Measurements from ENCODE around the gene RSAD1. TPM values are rescaled to one million over a fixed set of nuclear protein-coding genes. Genes with fewer than 3 reads are reported as not detected.

Gene RSAD1
- total and polyA plus RNA-seq, 2 donors (not counting 3 experiments of a cell fraction or from before 2014, with no cell fraction given), result 20.3 to 35.5 TPM

DNA sequence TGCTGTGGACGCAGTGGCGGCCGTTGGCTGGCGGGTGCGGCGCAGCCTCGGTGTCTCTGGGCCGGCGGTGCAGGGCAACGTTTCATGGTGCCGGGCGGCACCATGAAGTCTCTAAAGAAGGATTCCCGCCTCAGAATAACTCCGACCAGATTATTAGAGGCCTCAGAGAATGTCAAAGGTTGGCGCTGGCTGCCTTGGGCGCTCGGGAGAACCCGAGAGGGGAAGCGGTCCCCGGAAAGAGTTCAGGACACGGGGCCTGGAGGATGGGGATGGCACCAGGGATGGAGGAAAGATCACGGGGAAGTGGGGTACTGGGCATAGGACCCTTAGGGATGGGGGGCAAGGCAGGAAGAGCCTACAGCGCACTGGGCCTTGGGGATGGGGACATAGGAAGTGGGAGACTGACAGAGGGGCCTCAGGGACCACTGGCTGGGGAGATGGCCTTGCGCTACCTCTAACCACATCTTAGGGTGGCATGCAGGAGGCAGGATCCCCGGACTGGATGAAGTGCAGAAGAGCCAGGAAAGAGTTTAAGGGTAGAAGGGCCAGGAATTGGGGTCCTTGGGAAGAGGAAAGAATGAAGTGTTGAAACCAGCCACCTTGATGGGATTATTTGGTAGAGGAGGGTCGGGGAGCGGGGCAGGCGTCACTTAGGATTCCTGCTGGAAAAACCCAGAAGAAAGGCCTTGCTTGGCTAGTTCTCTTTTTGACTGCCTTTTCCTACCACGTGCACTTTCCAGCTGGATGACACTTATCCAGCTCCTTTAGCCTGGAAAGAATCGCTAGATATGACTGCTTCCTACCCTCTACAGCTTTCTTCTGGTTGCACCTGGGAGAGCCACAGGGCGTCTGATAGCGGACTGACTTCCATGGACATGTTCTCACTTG is 30.2 kb downstream of the RSAD1 start:
- dilution Hi-C loops (cut with MboI; ENCODE audit: extremely low pct_ligation_motif_present, low sequenced_read_pairs), result no loop called here
- Histone ChIP-seq H3K9ac (replicated peaks; ENCODE audit: extremely low read depth, insufficient read depth, low read length) (peak overlapping the region; percentile 50), H3K27ac (ENCODE audit: insufficient read depth, low read depth, low read length) (peak overlapping the region; percentile 17), H3K4me3 (replicated peaks in 1 of 3; ENCODE audit: insufficient read depth in 1 of 3, low read depth in 1 of 3, low read length in 3 of 3) (peak overlapping the region; percentile 43 to 74 (median 64)), H3K36me3 (ENCODE audit: control insufficient read depth in 2 of 2, extremely low read depth in 1 of 2, insufficient read depth in 2 of 2, low read length in 2 of 2) (no peaks in the 10 kb centered on the region), H3K9me3 (replicated peaks; ENCODE audit: control insufficient read depth, insufficient read depth, low read length) (no peaks in the 10 kb centered on the region), H2AFZ (ENCODE audit: low read depth, low read length) (peak overlapping the region; percentile 56), H3K79me2 (ENCODE audit: control insufficient read depth, insufficient read depth, low read length) (no peaks in the 10 kb centered on the region), H3K27me3 (ENCODE audit: control insufficient read depth in 2 of 2, insufficient read depth in 2 of 2, low read length in 2 of 2) (peaks cover 5 to 7% of the 10 kb centered on the region in 2 experiments), H3K4me2 (ENCODE audit: insufficient read depth, low read length) (peak overlapping the region; percentile 61), H3K9me1 (replicated peaks; ENCODE audit: control insufficient read depth, extremely low read depth, insufficient read depth, low read length) (no peaks in the 10 kb centered on the region), H4K20me1 (replicated peaks; ENCODE audit: control insufficient read depth, extremely low read depth, insufficient read depth, low read length) (no peaks in the 10 kb centered on the region), H3K4me1 (ENCODE audit: control insufficient read depth, extremely low read depth, insufficient read depth, low read length) (peaks cover 4% of the 10 kb centered on the region)
- ChIA-PET CTCF (interaction anchor here (1.5 to 1.6 kb wide), 2 partner anchors 8 to 31 kb away, joined by 3 to 12 read pairs; no protein-coding TSS in a partner anchor), POLR2A (no interaction called here)
- BruUV-seq (replicated peaks), result no TSS peak
- intact Hi-C loops (cut with micrococcal nuclease), result no loop called here
- TF ChIP-seq GATA2 (IDR thresholded peaks at IDR 0.05; ENCODE audit: insufficient read depth, insufficient read length, low read depth, low read length), result no peak
- peak; percentile 54 for TF ChIP-seq POLR2A (IDR thresholded peaks at IDR 0.05; ENCODE audit: low read depth, low read length)
- FAIRE-seq, result peak; percentile 70
- no peak for DNase-seq (ENCODE audit: low read depth, low spot score)

DNA sequence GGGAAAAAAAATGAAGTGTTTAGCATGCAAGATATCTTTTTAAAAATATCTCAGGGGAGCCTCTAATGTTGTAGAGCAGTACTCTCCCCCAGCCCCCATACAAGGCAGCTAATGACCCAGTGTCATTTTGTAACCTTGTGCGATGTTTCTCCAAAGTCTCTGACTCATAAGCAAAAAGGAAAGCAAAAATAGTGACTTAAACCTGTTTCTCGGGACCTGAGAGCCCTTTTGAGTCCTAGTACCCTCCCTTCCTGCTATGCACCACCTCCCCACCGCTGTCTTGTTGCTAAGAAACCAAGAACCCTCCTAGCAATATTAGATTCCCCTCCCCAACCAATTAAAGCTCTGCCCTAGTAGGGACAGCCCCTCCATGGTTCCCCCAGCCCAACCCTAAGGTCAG is 32.4 kb downstream of the RSAD1 start:
- intact Hi-C loops (cut with micrococcal nuclease) (no loop called here), dilution Hi-C loops (cut with MboI; ENCODE audit: extremely low pct_ligation_motif_present, low sequenced_read_pairs) (no loop called here)
- no peak overlapping the region for H2AFZ ChIP-seq (ENCODE audit: low read depth, low read length)
- H3K4me3 ChIP-seq (replicated peaks in 1 of 3; ENCODE audit: insufficient read depth in 1 of 3, low read depth in 1 of 3, low read length in 3 of 3), result no peak overlapping the region
- peaks cover 4% of the 10 kb centered on the region for H3K4me1 ChIP-seq (ENCODE audit: control insufficient read depth, extremely low read depth, insufficient read depth, low read length)
- FAIRE-seq (no peak), DNase-seq (ENCODE audit: low read depth, low spot score) (no peak)
- POLR2A ChIA-PET, result no interaction called here
- peaks cover 1 to 2% of the 10 kb centered on the region in 2 experiments for H3K27me3 ChIP-seq (ENCODE audit: control insufficient read depth in 2 of 2, insufficient read depth in 2 of 2, low read length in 2 of 2)
- H3K27ac ChIP-seq (ENCODE audit: insufficient read depth, low read depth, low read length), result no peak overlapping the region
- CTCF ChIA-PET, result interaction anchor here (1.0 to 1.4 kb wide), 2 partner anchors 10 kb away, joined by 3 to 4 read pairs; no protein-coding TSS in a partner anchor
- H3K9ac ChIP-seq (replicated peaks; ENCODE audit: extremely low read depth, insufficient read depth, low read length), result no peak overlapping the region
- no peaks in the 10 kb centered on the region for H3K9me1 ChIP-seq (replicated peaks; ENCODE audit: control insufficient read depth, extremely low read depth, insufficient read depth, low read length)
- no peaks in the 10 kb centered on the region for H3K36me3 ChIP-seq (ENCODE audit: control insufficient read depth in 2 of 2, extremely low read depth in 1 of 2, insufficient read depth in 2 of 2, low read length in 2 of 2)
- H3K9me3 ChIP-seq (replicated peaks; ENCODE audit: control insufficient read depth, insufficient read depth, low read length), result no peaks in the 10 kb centered on the region
- H3K79me2 ChIP-seq (ENCODE audit: control insufficient read depth, insufficient read depth, low read length), result no peaks in the 10 kb centered on the region
- H3K4me2 ChIP-seq (ENCODE audit: insufficient read depth, low read length), result no peak overlapping the region
- BruUV-seq (replicated peaks), result no TSS peak
- TF ChIP-seq MYC (IDR thresholded peaks at IDR 0.05; ENCODE audit: low read depth, low read length) (no peak), POLR2AphosphoS5 (IDR thresholded peaks at IDR 0.05; ENCODE audit: insufficient read depth, low read depth, low read length) (no peak), FOS (IDR thresholded peaks at IDR 0.05; ENCODE audit: borderline replicate concordance, insufficient read depth, low read length) (no peak), GATA2 (IDR thresholded peaks at IDR 0.05; ENCODE audit: insufficient read depth, insufficient read length, low read depth, low read length) (no peak), POLR2A (IDR thresholded peaks at IDR 0.05; ENCODE audit: low read depth, low read length) (no peak)
- TF ChIP-seq, protein P1, sequence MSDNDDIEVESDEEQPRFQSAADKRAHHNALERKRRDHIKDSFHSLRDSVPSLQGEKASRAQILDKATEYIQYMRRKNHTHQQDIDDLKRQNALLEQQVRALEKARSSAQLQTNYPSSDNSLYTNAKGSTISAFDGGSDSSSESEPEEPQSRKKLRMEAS (IDR thresholded peaks at IDR 0.05; ENCODE audit: insufficient read depth, insufficient read length), result no peak
- no peaks in the 10 kb centered on the region for H4K20me1 ChIP-seq (replicated peaks; ENCODE audit: control insufficient read depth, extremely low read depth, insufficient read depth, low read length)
